GM03348 (cell line): Measurements from ENCODE around the gene GHITM.
"Not testable (repeated sequence)": the region's sequence is repeated elsewhere in the genome, so short reads cannot be mapped to it uniquely, and the experiment has no call there.

Experiments used
- DNase-seq: peaks from one replicate; pipeline ENCODE4 v3.0.0; 2012; ENCODE audit warnings: low spot score

Gene GHITM

DNA sequence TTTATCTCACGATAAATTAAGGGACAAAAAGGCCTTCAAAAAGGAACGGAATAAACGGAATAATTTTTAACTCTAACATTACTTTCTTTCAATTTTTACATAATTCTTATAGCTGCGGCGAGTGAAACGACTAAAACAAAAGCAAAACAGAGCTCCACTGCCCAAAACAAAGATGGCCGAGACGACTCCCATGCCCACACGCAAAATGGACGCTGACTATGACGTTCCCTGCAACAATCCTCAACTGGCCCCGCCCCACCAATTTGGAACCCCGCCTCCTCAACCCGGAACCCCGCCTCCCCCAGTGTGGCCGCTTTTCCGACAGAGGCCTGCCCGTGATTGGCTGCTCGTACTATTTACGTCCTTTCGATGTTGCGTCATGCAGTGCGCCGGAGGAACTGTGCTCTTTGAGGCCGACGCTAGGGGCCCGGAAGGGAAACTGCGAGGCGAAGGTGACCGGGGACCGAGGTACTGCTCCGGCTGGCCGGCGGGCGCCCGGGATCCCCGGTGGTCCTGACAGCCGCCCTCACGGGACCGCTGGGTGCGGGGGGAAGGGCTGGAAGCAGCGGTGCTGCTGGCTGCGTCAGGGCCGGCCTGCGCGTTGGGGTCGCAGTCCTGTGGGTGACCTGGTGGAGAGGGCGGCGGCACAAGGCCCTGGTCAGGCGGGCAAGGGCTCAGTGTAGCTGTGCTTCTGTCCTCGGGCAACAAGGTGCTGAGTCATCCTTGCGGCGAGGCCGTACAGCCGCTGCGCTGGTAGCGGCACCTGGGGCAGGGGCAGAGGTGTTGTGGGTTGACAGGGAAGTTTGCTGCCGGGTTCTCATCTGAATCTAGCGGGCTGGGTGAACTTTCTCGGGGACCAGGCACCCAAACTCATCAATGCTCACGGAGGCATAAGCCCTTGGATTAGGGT is at the start of gene GHITM:
Gene GHITM, plus strand, starts transcription at position 384 of the 910 bp plus-strand sequence. CDS start 1,992 bp downstream, outside the sequence.
- peak; percentile 98 for DNase-seq

GRCh38 chr10:84095811-84096497 is 43.4 kb upstream of the GHITM start:
- DNase-seq, result peak; percentile 29

DNA sequence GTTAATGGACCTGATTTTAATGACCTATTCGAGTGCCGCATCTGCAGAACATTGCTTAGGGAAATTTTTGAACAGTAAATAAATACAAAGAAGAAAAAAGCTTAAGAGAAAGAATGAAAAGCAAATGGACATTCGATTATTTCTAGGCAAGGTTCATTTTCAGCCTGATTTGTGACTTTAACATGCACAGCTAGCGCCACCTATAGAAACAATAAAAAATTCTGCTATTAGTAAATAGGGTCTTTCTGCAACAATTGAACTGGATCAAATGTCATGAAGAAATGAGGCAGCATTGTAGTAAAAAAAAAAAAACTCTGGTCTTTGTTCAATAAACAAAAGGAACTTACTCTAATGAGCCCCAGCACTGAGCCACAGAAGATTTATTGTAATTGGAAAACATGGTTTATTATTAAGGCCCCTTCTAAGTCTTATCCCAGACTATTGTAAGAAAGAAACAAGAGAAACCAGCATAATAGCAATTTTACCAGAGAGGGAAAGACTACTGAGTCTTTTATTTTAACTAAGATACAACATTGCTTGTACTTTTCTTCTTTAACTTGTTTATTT is 41.4 kb upstream of the GHITM start:
- peak; percentile 44 for DNase-seq

DNA sequence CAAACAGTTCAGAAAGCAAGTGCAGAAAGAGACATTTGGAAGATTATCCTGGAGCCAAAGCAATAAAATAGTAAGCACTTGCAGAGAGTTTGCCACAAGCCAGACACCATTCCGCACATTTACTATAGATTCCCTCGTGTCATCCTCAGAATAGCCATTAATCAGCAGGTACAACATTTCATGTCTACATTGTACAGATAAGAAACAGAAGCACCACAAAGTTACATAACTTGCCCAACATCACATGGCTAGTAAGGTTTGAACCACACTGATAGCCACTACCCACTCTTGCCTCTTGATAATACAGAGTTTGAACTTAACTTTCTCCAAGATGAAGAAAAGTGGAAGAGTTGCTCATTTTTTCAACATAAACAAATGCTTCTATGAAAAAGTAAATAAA is 40.6 kb upstream of the GHITM start:
- no peak for DNase-seq

DNA sequence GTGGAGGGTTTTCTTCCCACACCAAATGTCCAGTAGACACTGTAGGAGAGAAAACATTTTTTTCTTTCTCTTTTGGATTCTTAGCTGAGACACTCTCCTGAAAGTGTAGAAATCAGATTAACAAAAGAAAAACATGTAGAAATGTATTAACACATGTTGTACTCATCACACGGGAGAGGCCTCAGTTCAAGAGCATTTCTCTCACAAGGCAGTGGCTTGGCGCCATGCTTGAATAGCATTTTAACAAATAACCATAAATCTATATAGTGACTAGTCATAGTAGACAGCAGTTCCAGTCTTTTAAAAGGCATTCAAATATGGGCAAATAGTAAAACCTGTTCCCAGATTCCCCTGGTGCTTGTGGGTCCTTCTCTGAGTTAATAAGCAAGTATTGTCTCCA is 38.3 kb upstream of the GHITM start:
- DNase-seq, result no peak

DNA sequence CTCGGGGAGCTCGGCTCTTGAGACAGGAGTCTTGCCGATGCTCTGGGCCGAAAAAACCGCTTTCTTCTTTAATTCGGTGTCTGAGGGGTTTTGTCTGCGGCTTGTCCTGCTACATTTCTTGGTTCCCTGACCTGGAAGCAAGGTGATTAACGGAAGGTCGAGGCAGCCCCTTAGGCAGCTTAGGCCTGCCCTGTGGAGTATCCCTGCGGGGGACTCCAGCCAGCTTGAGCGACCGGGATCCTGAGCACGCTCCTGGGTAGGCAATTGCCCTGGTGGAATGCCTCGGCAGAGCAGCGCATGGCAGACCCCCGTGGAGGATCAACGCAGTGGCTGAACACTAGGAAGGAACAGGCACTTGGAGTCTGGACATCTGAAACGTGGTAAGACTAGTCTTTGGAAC is 30.5 kb upstream of the GHITM start:
- DNase-seq, result no peak

GRCh38 chr10:84109772-84110171 is 29.5 kb upstream of the GHITM start:
- not testable (repeated sequence) for DNase-seq

DNA sequence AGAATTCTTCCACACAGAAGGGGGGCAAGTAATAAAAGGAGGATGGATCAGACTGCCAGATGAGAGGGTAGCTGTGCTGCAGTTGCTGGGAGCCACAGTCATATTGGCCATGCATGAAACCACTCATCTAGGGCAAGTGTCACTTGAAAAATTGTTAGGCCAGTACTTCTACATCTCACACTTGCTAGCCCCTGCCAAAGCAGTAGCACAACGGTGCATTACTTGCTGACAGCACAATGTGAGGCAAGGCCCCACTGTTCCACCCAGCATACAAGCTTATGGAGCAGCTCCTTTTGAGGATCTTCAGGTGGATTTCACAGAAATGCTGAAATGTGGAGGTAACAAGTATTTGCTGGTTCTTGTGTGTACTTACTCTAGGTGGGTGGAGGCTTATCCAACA is 25.8 kb upstream of the GHITM start:
- not testable (repeated sequence) for DNase-seq

- no peak for DNase-seq
Observed at GRCh38 chr10:84114088-84114667, 25.1 kb upstream of the GHITM start.

GRCh38 chr10:84117204-84117603 is 22.1 kb upstream of the GHITM start:
- DNase-seq, result not testable (repeated sequence)

- DNase-seq, result no peak
Observed at GRCh38 chr10:84117686-84118394, 21.5 kb upstream of the GHITM start.

DNA sequence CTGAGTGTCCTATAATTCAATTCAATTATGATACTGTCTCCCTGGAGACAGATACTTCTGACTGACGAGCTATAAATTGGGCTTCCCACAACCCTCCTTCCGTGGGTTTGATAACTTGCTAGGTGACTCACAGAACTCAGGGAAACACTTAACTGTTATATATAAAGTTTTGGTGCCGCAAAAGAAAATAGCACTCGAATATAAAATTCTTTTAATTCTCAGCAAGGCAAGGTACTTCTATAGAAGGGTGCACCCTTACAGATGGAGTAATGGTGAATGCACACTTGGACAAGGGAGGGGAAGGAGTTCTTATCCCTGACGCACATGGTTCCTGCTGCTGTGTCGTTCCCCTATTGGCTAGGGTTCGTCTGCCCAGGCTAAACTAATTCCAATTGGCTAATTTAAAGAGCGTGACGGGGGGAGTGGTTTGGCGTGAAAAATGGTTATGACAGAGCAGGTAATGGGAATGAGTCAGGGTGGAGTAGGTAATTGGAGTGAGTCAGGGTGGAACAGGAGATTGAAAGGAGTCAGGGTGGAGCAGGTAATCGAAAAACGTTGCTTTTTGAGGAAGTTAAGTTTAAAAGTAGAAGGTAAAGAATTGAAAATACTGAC is 20.8 kb upstream of the GHITM start:
- DNase-seq, result no peak

- no peak for DNase-seq
Observed at GRCh38 chr10:84123362-84123761, 15.9 kb upstream of the GHITM start.

- not testable (repeated sequence) for DNase-seq
Observed at GRCh38 chr10:84125910-84126784, 13.2 kb upstream of the GHITM start.

DNA sequence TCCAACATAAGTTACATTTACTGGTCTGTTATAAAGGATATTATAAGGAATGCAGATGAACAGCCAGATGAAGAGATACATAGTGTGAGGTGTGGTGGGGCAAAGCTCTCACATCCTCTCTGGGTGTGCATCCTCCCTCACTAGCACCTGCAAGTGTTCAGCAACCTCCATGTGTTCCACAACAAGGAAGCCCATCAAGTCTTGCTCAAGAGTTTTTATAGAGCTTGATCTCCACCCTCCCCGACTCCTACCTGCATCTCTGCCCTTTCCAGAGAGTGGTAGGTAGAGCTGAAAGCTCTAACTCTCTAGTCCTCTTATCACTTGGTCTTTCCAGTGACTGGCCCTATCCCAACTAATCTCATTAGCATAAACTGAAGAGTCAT is 12.5 kb upstream of the GHITM start:
- DNase-seq, result no peak

DNA sequence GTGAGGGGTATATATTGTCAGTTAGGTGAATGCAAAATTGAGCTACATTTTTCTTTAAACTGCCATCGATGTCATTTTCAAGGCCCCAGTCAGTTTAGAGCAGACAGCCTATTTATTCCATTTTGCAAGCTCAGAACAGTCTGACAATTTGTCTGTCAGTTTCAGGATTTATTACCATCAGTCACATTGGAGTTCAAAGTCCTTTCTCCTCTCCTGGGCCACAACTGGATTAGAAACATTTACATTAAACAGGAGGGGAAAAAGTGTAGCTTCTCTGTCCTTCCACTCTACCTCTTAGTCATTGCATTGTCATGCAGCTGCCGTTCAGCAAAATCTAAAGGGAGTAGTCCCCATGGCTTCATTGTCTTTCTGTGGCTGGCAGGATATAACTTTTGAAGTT is 3.5 kb upstream of the GHITM start:
- DNase-seq, result no peak

DNA sequence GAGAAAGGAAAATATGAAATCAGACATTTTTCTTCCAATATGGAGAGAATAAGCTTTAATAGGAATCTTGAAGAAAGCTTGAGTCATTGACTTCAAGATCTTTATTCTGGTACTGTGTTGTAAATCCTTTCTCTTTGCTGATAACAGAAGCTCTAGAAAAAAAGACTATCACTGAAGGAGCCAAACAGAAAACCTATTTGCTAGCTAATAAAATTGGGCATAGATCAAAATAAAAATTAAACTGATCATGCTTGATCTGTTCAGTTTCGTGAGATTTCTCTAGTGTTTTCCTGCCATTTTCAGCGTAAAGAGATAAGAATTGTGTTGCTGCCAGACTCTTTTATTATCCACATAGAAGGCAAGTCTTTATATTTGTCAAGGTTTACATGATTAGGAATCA is 1.5 kb upstream of the GHITM start:
- DNase-seq, result no peak

DNA sequence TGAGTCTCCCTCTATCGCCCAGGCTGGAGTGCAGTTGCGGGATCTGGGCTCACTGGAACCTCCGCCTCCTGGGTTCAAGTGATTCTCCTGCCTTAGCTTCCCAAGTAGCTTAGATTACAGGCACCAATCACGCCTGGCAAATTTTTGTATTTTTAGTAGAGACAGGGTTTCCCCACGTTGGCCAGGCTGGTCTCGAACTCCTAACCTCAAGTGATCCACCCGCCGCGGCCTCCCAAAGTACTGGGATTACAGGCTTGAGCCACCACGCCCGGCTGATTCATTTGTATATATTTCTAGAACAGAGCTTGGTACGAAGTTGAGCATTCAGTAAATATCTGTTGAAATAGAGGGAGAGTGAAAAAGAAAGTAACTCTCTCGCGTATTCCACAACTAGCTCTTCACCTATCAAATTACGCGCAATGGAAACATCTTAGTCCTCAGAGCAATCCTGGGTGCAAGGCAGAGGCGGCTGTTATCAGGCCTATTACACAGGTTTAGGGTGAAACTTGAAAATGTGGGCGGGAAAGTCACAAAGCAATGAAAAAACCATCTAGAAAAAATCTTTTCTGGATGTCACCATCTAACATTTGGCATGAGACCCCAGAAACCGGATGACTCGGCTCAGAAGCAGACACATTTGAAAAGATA is 707 bp upstream of the GHITM start:
- DNase-seq, result peak; percentile 19

- peak; percentile 43 for DNase-seq
Observed at GRCh38 chr10:84140036-84140379, 699 bp downstream of the GHITM start.

- no peak for DNase-seq
Observed at GRCh38 chr10:84147347-84147746, 8.0 kb downstream of the GHITM start.
